ENCODE measurements around the gene AR.

DNA sequence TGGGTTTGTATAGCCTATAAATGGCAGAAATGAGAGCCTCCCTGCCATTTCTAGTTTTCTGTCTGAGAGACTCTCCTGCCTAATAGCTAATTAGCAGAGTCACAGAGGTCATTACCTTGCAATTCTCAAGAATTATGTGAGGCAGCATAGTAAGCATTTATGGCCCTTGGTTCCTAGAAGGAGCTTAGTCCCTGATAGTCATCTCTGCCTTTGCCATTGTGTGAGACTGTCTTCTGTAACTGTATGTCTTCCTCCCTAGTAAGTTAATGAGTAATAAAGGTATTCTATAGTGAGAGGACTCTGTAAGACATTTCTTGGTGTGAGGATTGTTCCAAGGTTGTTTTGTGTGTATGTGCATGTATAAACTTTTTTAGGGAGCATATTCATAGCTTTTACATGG, 108.7 kb downstream of the AR start:
- TF ChIP-seq POLR2A (IDR thresholded peaks at IDR 0.05): no peak
- TF ChIP-seq, protein P1, sequence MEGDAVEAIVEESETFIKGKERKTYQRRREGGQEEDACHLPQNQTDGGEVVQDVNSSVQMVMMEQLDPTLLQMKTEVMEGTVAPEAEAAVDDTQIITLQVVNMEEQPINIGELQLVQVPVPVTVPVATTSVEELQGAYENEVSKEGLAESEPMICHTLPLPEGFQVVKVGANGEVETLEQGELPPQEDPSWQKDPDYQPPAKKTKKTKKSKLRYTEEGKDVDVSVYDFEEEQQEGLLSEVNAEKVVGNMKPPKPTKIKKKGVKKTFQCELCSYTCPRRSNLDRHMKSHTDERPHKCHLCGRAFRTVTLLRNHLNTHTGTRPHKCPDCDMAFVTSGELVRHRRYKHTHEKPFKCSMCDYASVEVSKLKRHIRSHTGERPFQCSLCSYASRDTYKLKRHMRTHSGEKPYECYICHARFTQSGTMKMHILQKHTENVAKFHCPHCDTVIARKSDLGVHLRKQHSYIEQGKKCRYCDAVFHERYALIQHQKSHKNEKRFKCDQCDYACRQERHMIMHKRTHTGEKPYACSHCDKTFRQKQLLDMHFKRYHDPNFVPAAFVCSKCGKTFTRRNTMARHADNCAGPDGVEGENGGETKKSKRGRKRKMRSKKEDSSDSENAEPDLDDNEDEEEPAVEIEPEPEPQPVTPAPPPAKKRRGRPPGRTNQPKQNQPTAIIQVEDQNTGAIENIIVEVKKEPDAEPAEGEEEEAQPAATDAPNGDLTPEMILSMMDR (IDR thresholded peaks at IDR 0.05): no peak
